ENCODE results near the gene MYL7.

MYL7 gene

GRCh38 chr7:44124822-44125202 lies 16.3 kb downstream of the MYL7 start:
- H3K4me1 ChIP-seq (ENCODE audit: low read depth, poor library complexity, severe bottlenecking) = peaks cover 22% of the 10 kb centered on the region
- H3K79me2 ChIP-seq (ENCODE audit: insufficient read depth, low read depth) = peaks cover 31% of the 10 kb centered on the region
- H2AFZ ChIP-seq (ENCODE audit: low read depth) = no peak overlapping the region
- H3K36me3 ChIP-seq (ENCODE audit: insufficient read depth) = peaks cover 5% of the 10 kb centered on the region; the same call in 1 of the 2 replicates
- H3K27ac ChIP-seq = no peak overlapping the region
- H3K27me3 ChIP-seq (ENCODE audit: insufficient read depth, low read depth) = no peaks in the 10 kb centered on the region
- no peak overlapping the region for H3K4me3 ChIP-seq (IDR thresholded peaks at IDR 0.05; ENCODE audit: insufficient read depth, low read depth, low read length)
- H3K9ac ChIP-seq = no peak overlapping the region
- TF ChIP-seq, protein P1, sequence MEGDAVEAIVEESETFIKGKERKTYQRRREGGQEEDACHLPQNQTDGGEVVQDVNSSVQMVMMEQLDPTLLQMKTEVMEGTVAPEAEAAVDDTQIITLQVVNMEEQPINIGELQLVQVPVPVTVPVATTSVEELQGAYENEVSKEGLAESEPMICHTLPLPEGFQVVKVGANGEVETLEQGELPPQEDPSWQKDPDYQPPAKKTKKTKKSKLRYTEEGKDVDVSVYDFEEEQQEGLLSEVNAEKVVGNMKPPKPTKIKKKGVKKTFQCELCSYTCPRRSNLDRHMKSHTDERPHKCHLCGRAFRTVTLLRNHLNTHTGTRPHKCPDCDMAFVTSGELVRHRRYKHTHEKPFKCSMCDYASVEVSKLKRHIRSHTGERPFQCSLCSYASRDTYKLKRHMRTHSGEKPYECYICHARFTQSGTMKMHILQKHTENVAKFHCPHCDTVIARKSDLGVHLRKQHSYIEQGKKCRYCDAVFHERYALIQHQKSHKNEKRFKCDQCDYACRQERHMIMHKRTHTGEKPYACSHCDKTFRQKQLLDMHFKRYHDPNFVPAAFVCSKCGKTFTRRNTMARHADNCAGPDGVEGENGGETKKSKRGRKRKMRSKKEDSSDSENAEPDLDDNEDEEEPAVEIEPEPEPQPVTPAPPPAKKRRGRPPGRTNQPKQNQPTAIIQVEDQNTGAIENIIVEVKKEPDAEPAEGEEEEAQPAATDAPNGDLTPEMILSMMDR (conservative IDR thresholded peaks at IDR 0.05; ENCODE audit: low read depth, low read length) = no peak
- no peak overlapping the region for H3K4me2 ChIP-seq
- H4K20me1 ChIP-seq (ENCODE audit: insufficient read depth) = no peaks in the 10 kb centered on the region

GRCh38 chr7:44123190-44124003 lies 17.7 kb downstream of the MYL7 start, which contains the start of gene POLD2:
POLD2 (minus strand) TSS chr7:44123548; CDS start chr7:44122053, 1,495 bp downstream.
- TF ChIP-seq, protein P1 (conservative IDR thresholded peaks at IDR 0.05; ENCODE audit: low read depth, low read length) = no peak
- no peaks in the 10 kb centered on the region for H3K27me3 ChIP-seq (ENCODE audit: insufficient read depth, low read depth)
- H3K36me3 ChIP-seq (ENCODE audit: insufficient read depth) = peaks cover 5% of the 10 kb centered on the region; the same call in 1 of the 2 replicates
- peaks cover 22% of the 10 kb centered on the region for H3K4me1 ChIP-seq (ENCODE audit: low read depth, poor library complexity, severe bottlenecking)
- H3K4me2 ChIP-seq = peak within 1 kb of the TSS; percentile 96
- H3K9ac ChIP-seq = peak within 1 kb of the TSS; percentile 77
- H3K27ac ChIP-seq = peak within 1 kb of the TSS; percentile 41
- no peaks in the 10 kb centered on the region for H4K20me1 ChIP-seq (ENCODE audit: insufficient read depth)
- H2AFZ ChIP-seq (ENCODE audit: low read depth) = peak within 1 kb of the TSS; percentile 92
- peak within 1 kb of the TSS; percentile 48 for H3K4me3 ChIP-seq (IDR thresholded peaks at IDR 0.05; ENCODE audit: insufficient read depth, low read depth, low read length)
- H3K79me2 ChIP-seq (ENCODE audit: insufficient read depth, low read depth) = peaks cover 31% of the 10 kb centered on the region

- Histone ChIP-seq H3K79me2 (ENCODE audit: insufficient read depth, low read depth) (peaks cover 31% of the 10 kb centered on the region), H3K27me3 (ENCODE audit: insufficient read depth, low read depth) (no peaks in the 10 kb centered on the region), H3K36me3 (ENCODE audit: insufficient read depth) (peaks cover 5% of the 10 kb centered on the region; the same call in 1 of the 2 replicates), H3K4me3 (IDR thresholded peaks at IDR 0.05; ENCODE audit: insufficient read depth, low read depth, low read length) (peak overlapping the region; percentile 48), H3K9ac (peak overlapping the region; percentile 77), H3K4me2 (peak overlapping the region; percentile 96), H2AFZ (ENCODE audit: low read depth) (peak overlapping the region; percentile 92), H4K20me1 (ENCODE audit: insufficient read depth) (no peaks in the 10 kb centered on the region), H3K27ac (peak overlapping the region; percentile 41), H3K4me1 (ENCODE audit: low read depth, poor library complexity, severe bottlenecking) (peaks cover 22% of the 10 kb centered on the region)
- TF ChIP-seq, protein P1 (conservative IDR thresholded peaks at IDR 0.05; ENCODE audit: low read depth, low read length) = no peak
Measured at GRCh38 chr7:44122529-44122928, 18.6 kb downstream of the MYL7 start.

GRCh38 chr7:44121761-44122420 lies 19.2 kb downstream of the MYL7 start:
- H3K79me2 ChIP-seq (ENCODE audit: insufficient read depth, low read depth) = peaks cover 31% of the 10 kb centered on the region
- no peak overlapping the region for H3K27ac ChIP-seq

More at GRCh38 chr7:44121761-44122420, 19.2 kb downstream of the MYL7 start:
- Histone ChIP-seq H3K4me2 (peak overlapping the region; percentile 96), H2AFZ (ENCODE audit: low read depth) (no peak overlapping the region), H3K36me3 (ENCODE audit: insufficient read depth) (peaks cover 5% of the 10 kb centered on the region; the same call in 1 of the 2 replicates), H3K4me3 (IDR thresholded peaks at IDR 0.05; ENCODE audit: insufficient read depth, low read depth, low read length) (peak overlapping the region; percentile 48), H3K4me1 (ENCODE audit: low read depth, poor library complexity, severe bottlenecking) (peaks cover 22% of the 10 kb centered on the region), H4K20me1 (ENCODE audit: insufficient read depth) (no peaks in the 10 kb centered on the region), H3K9ac (peak overlapping the region; percentile 77; the same call in 1 of the 2 replicates), H3K27me3 (ENCODE audit: insufficient read depth, low read depth) (no peaks in the 10 kb centered on the region)
- TF ChIP-seq, protein P1 (conservative IDR thresholded peaks at IDR 0.05; ENCODE audit: low read depth, low read length) = no peak
